Suprapubic skin (tissue), 4 donors: ENCODE results near the gene ARHGAP5. TPM values are rescaled to one million over a fixed set of nuclear protein-coding genes. Genes with fewer than 3 reads are reported as not detected.

Source experiments
- DNase-seq, 2 donors: peaks; one replicate each; pipeline ENCODE4 v3.0.0-alpha.2; 2019; ENCODE audit warnings: low spot score in 2 of 2
- H3K27ac ChIP-seq: fragments of 200-600 bp; sonication (generic); one replicate; pipeline ENCODE4 v1.5.1; 2019
- H3K27me3 ChIP-seq: fragments of 200-600 bp; sonication (generic); one replicate; pipeline ENCODE4 v1.5.1; 2019
- H3K36me3 ChIP-seq: fragments of 200-600 bp; sonication (generic); one replicate; pipeline ENCODE4 v1.5.1; 2019
- H3K4me1 ChIP-seq: fragments of 200-600 bp; sonication (generic); one replicate; pipeline ENCODE4 v1.5.1; 2019
- H3K4me3 ChIP-seq: fragments of 200-600 bp; sonication (generic); one replicate; pipeline ENCODE4 v1.5.1; 2019; ENCODE audit warnings: mild to moderate bottlenecking
- H3K9me3 ChIP-seq: fragments of 200-600 bp; sonication (generic); one replicate; pipeline ENCODE4 v1.5.1; 2019
- EP300 ChIP-seq: sonication (generic); formaldehyde crosslinking; IDR thresholded peaks from one replicate; pipeline ENCODE4 v1.6.1; 2017; ENCODE audit warnings: antibody characterized with exemption
- POLR2A ChIP-seq, 2 donors: fragments of 450-650 bp; IDR thresholded peaks; one replicate each; pipeline ENCODE4 v1.6.1; 2017; ENCODE audit warnings: antibody characterized with exemption in 2 of 2, mild to moderate bottlenecking in 2 of 2, moderate library complexity in 2 of 2
- POLR2AphosphoS5 ChIP-seq, 3 donors: sonication (generic); formaldehyde crosslinking; IDR thresholded peaks; one replicate each; pipeline ENCODE4 v1.6.1; 2017; ENCODE audit warnings: antibody characterized with exemption in 3 of 3
- WGBS: methylation state at CpG from one replicate; pipeline ENCODE4 v1.1.5; 2018; 5-methylcytosine and 5-hydroxymethylcytosine counted together
- total RNA-seq, 4 donors: library from RNA; depleted of rRNA; stranded (reverse); fragments of >200 nt; gene quantifications; one replicate each; pipeline ENCODE4 v1.1.0, GENCODE V29; 2016
- TF ChIP-seq, protein P1 (sequence below), 2 donors: fragments of 200-600 bp in 1 of 2; fragments of 450-650 bp in 1 of 2; sonication (generic) in 1 of 2; IDR thresholded peaks; one replicate each; pipeline ENCODE4 v1.5.1; 2016 to 2019; ENCODE audit warnings: antibody characterized with exemption in 2 of 2, mild to moderate bottlenecking in 1 of 2, moderate library complexity in 1 of 2

Gene ARHGAP5
- total RNA-seq, 4 donors from 2014 or later: 92.5 to 125 (median 109) TPM

DNA sequence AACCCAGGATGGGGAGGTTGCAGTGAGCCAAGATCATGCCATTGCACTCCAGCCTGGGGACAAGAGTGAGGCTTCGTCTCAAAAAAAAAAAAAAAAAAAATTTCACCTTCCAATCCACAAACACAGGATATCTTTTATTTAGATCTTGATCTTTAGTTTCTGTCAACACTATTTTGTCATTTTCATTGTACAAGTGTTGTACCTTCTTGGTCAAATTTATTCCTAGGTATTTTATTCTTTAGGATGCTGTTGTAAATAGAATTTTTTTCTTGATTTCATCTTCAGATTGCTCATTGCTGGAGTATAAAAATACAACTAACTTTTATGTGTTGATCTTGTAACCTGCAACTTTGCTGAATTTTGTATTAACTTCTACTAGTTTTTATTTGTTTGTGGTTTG is 60.8 kb downstream of the ARHGAP5 start:
- peaks cover 9% of the 10 kb centered on the region for H3K9me3 ChIP-seq
- peaks cover 18% of the 10 kb centered on the region for H3K36me3 ChIP-seq
- no peak overlapping the region for H3K4me3 ChIP-seq
- H3K27ac ChIP-seq: no peak overlapping the region
- 95% methylated on average over 1 of the region's 1 CpG for WGBS
- H3K4me1 ChIP-seq: no peaks in the 10 kb centered on the region
- DNase-seq: no peak
- no peaks in the 10 kb centered on the region for H3K27me3 ChIP-seq
- TF ChIP-seq, protein P1, sequence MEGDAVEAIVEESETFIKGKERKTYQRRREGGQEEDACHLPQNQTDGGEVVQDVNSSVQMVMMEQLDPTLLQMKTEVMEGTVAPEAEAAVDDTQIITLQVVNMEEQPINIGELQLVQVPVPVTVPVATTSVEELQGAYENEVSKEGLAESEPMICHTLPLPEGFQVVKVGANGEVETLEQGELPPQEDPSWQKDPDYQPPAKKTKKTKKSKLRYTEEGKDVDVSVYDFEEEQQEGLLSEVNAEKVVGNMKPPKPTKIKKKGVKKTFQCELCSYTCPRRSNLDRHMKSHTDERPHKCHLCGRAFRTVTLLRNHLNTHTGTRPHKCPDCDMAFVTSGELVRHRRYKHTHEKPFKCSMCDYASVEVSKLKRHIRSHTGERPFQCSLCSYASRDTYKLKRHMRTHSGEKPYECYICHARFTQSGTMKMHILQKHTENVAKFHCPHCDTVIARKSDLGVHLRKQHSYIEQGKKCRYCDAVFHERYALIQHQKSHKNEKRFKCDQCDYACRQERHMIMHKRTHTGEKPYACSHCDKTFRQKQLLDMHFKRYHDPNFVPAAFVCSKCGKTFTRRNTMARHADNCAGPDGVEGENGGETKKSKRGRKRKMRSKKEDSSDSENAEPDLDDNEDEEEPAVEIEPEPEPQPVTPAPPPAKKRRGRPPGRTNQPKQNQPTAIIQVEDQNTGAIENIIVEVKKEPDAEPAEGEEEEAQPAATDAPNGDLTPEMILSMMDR (IDR thresholded peaks at IDR 0.05): no peak
- TF ChIP-seq POLR2A (IDR thresholded peaks at IDR 0.05): no peak

DNA sequence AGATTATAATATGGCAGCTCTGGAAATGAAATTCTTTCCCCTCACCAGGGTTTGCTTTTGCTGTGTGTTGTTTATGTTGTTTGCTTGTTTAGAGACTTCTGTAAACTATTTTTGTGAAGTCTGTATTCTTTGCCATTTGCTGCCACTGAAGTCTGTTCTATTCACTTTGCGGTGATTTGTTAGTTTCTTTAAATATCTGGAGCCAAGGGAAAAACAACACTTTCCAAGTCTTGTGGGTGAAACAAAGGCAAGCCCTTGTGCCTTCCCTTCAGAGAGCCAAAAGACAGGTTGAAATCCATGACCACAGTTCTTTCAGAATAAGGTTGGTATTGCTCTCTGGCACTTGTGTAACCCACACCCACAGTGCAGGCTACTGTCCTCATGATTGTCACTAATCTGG is 65.2 kb downstream of the ARHGAP5 start:
- no peak for DNase-seq
- Histone ChIP-seq H3K27me3 (no peaks in the 10 kb centered on the region), H3K9me3 (peaks cover 9% of the 10 kb centered on the region), H3K36me3 (peaks cover 27% of the 10 kb centered on the region), H3K4me3 (no peak overlapping the region), H3K4me1 (no peaks in the 10 kb centered on the region), H3K27ac (no peak overlapping the region)
- TF ChIP-seq POLR2AphosphoS5 (IDR thresholded peaks at IDR 0.05) (no peak), EP300 (no peak), POLR2A (IDR thresholded peaks at IDR 0.05) (no peak)
- TF ChIP-seq, protein P1 (IDR thresholded peaks at IDR 0.05): no peak
- 86% methylated on average over 1 of the region's 1 CpG for WGBS

DNA sequence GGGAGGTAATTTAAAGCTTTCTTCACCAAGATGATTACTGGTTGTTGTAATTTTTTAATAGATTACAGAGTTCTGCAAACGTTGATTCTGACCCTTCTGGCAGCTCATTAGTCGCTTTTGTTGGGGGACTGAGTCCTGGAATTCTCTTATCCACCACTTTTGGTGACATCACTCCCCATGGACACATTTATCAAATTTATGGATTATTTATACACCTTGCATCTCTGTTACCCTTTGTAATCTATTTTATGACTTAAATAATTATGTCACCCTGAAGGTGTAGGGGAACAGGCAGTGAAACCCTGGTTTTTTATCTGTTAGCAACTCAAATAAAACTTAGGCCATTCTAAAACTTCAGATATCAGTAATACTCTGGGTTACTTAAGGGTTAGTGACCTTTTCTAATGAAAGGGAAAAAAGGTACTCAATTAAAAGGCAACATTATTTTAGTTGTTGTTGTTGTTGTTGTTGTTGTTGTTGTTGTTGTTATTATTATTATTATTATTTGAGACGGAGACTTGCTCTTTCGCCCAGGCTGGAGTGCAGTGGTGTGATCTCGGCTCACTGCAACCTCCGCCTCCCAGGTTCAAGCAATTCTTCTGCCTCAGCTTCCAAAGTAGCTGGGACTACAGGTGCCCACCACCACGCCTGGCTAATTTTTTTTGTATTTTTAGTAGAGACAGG is 65.8 kb downstream of the ARHGAP5 start:
- no peak for TF ChIP-seq POLR2AphosphoS5 (IDR thresholded peaks at IDR 0.05)
- no peak for TF ChIP-seq POLR2A (IDR thresholded peaks at IDR 0.05)
- TF ChIP-seq, protein P1 (IDR thresholded peaks at IDR 0.05): no peak
- no peak for TF ChIP-seq EP300
- H3K4me3 ChIP-seq: no peak overlapping the region
- peaks cover 9% of the 10 kb centered on the region for H3K9me3 ChIP-seq
- peaks cover 32% of the 10 kb centered on the region for H3K36me3 ChIP-seq
- no peak overlapping the region for H3K27ac ChIP-seq
- DNase-seq: no peak
- H3K4me1 ChIP-seq: no peaks in the 10 kb centered on the region
- 92% methylated on average over 7 of the region's 7 CpGs for WGBS
- H3K27me3 ChIP-seq: no peaks in the 10 kb centered on the region

DNA sequence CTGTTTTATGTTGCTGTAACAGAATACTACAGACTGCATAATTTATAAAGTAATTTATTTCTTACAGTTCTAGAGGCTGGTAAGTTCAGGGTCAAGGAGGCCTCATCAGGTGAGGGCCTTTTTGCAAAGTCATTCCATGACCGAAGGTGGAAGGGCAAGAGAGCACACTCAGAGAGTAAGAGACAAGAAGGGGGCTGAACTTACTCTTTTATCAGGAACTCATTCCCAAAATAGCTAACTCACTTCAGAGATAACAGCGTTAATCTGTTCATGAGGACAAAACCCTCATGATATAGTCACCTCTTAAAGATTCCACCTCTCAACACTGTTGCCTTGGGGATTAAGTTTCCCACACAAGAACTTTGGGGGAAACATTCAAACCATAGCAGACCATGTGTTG is 73.3 kb downstream of the ARHGAP5 start:
- WGBS: 89% methylated on average over 2 of the region's 2 CpGs
- Histone ChIP-seq H3K4me1 (no peaks in the 10 kb centered on the region), H3K36me3 (peaks cover 61% of the 10 kb centered on the region), H3K27me3 (no peaks in the 10 kb centered on the region), H3K27ac (no peak overlapping the region), H3K4me3 (no peak overlapping the region), H3K9me3 (no peaks in the 10 kb centered on the region)
- DNase-seq: no peak
- TF ChIP-seq EP300 (no peak), POLR2A (IDR thresholded peaks at IDR 0.05) (no peak), POLR2AphosphoS5 (IDR thresholded peaks at IDR 0.05) (no peak)
- TF ChIP-seq, protein P1 (IDR thresholded peaks at IDR 0.05): no peak

DNA sequence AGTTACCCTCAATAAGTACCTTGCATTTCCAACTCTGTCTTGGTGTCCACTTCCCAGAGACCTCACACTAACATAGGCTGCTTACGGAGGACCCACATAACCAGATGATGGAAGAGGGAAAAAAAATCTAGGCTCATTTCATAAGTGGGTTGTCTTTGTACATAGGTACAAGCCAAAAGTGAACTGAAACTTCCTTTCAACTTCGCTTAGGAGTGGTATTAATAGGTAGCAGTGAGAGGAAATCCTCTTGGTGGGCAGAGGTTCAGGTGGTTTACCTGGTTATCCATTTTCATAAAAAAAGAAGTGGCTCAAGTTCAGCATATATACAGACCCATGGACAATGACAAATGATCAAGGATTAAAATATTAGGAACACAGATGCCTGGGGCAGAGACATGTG is 88.9 kb downstream of the ARHGAP5 start:
- Histone ChIP-seq H3K27ac (no peak overlapping the region), H3K27me3 (no peaks in the 10 kb centered on the region), H3K9me3 (no peaks in the 10 kb centered on the region), H3K4me1 (no peaks in the 10 kb centered on the region), H3K36me3 (no peaks in the 10 kb centered on the region), H3K4me3 (no peak overlapping the region)
- 88% methylated on average over 2 of the region's 2 CpGs for WGBS
- TF ChIP-seq, protein P1 (IDR thresholded peaks at IDR 0.05): no peak
- TF ChIP-seq POLR2A (IDR thresholded peaks at IDR 0.05) (no peak), EP300 (no peak), POLR2AphosphoS5 (IDR thresholded peaks at IDR 0.05) (no peak)
- DNase-seq: no peak
